ENCODE data around the gene EGF.

GRCh38 chr4:109942292-109942926 is 29.7 kb downstream of the EGF start:
- no peak for TF ChIP-seq CTCF (IDR thresholded peaks at IDR 0.05; ENCODE audit: insufficient read depth, low read length, poor library complexity, severe bottlenecking)
- no peak for TF ChIP-seq EZH2phosphoT487 (conservative IDR thresholded peaks at IDR 0.05; ENCODE audit: low read length)

All from SU-DHL-6 (cell line).